Activated CD4-positive, CD25-positive, alpha-beta regulatory T cell (primary cell): ENCODE results near the gene GJB6.

Source experiments
- DNase-seq, 4 experiments: peaks; one replicate each; lab custom pipeline; 2025; lab: John Stamatoyannopoulos, UW

Gene GJB6

DNA sequence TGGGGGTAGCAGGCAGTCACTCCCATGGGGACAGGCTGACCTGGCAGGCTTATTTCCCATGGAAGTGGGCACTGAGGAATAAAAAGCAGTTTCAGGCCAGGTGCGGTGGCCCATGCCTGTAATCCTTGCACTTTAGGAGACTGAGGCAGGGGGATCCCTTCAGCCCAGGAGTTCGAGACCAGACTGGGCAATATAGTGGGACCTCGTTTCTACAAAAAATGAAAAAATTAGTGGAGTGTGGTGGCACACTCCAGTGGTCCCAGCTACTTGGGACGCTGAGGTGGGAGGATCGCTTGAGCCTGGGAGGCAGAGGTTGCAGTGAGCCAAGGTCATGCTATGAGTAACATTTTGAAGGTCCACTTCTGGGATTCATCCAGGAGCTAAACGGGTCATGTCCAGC lies 45.3 kb downstream of the GJB6 start:
- DNase-seq = no peak

DNA sequence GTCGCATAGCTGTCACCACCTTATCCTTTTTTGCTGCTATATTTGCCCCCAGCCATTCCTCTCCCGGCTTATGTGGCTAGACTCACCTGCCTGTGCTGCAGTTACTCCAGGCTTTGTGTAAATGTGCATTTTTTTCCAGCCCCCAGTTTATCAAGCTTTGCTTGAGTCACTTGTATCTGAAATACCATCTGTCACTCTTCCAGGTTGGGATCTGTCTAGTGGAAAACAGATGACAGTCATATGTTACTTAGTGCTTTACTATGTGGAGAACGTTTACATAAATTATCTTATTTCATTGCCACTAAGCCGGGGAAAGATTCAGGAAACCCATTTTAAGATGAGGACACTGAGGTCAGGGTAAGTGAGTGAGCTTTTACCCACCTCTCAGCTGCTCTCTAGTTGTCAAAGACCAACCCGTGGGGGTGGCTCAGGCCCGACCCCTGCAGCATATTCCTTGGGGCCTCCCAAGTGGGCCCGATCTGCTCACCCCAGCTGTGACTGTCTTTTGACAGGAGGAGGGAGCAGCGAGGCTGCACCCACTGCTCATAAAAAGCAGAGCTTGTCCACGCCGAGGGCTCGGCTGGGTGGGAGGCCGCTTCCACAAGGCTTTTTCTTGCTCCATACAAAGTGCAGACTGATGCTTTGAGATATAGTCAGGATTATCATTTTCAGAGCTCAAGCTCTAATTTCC lies 46.6 kb downstream of the GJB6 start:
- no peak for DNase-seq

DNA sequence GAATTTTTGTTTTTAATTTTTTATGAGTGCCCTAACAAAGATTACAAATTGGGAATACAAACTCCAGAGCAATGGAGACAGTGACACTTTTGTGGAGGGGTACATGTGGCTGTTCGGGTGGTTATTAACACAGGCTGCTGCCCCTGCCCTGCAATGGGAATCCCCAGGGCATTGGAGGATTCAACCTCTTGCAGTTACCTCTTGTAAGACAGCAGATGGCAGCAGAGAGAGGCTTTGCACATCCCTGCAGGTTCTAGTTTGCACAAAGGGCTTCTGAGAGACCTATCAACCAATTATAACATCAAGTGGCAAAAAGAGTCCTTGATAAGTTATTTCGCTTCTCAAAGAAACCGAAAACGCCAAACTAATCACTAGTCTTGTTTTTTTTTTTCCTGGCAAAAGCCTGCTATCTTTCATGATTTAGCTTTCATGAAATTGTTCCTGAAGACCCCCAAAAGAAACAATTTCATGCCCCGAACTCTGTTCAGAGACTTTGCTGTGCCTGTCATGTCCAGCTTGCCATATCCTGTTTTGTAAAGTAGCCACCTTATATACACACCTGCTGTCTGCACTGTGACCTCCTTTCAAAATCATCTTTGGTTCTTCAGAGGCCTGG lies 49.8 kb downstream of the GJB6 start:
- DNase-seq = no peak

DNA sequence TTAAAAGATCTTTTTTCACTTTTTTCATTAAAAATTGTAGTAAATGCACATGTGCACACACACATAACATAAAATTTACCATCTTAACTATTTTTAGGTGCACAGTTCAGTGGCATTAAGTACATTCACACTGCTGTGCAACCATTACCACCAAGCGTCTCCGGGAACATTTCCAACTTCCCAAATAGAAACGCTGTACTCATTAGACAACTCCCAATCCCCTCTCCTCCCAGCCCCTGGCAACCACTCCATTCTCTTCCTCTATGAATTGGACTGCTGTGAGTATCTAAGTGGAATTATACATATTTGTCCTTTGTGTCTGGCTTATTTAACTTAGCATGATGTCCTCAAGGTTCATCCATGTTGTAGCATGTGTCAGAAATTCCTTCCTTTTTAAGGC lies 50.9 kb downstream of the GJB6 start:
- no peak for DNase-seq

DNA sequence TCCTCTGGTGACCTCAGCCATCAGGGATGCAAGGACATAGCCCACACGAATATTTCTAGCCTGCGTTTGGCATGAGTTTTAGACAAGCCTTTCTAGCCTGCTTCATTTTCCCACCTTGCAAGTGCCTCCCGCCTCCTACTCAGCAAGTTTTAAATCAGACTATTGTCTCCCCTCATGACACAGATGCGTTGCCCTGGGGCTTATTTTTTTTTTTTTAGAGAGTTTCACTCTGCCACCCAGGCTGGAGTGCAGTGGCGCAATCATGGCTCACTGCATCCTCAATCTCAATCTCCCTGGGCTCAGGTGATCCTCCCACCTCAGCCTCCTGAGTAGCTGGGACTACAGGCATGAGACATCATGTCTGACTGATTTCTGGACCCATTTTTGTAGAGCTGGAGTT lies 54.0 kb downstream of the GJB6 start:
- no peak for DNase-seq

DNA sequence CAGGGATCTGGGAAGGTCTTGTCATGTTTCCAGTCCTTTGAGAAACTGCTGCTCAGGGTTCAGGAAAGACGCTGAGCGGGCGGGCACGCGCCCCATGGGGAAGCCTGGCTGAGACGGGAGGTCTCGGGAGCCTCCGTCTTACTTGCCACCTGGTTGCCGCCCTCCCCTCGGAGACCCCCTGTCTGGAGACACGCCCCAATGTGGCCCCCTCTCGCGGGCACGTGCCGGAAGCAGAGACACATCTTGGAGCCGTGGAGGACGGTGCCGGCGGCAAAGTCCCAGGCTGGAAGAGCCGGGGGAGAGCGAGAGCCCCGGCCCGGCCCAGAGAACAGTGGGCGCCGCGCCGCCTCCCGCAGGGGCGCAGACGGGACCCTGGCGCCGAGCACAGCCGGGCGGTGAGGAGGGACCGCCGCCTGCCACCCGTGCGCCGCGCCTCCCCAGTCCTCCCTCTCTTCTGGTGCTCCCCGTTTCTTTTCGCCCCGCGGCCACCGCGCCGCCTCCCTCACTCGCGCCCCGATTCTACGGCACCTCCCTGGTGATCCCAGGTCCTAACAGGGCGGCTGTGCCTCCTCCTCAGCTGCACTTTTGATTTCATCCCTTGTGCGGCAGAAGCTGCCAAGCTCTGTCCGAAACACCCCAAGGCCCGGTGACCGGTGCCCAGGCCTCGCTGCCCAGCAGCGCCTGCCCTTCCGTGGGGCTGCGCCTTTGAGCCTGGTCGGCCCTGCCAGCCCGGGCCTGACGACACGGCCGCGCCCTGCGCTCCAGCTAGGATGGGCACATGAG lies 54.9 kb downstream of the GJB6 start:
- no peak for DNase-seq

DNA sequence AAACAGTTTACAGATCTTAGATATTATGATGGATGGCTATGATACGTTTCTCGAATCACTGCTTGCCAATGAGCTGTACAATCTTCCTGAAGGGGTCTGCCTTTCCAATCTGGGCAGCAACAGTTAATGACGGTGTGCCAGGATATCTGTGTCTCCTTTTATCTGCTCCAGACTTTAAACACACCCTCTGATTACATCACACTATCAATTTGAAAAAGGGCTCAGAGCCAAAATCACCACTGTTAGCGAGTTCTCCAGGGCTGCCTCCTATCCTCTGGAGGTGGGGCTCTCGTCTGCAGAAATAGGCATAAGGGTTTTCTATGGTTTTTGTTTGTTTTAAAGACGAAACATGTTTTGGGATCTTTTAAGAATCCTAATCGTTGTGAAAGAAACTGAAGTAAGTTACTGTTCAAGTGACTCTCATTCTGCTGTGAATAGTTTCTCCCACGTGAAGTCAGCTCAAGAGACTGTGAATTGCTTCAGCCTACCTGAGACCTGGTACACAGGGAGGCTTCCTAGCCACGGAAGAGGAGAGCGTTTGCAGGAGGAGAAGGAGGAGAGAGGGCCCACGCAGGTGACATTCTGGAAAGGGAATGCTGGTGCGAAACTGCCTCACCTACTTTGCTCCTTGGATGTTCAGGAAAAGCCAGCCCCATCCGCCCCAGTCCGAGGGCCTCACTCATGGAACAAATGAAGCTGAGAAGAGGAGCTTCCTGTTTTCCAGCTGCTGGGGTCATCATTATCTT lies 56.0 kb downstream of the GJB6 start:
- no peak for DNase-seq

DNA sequence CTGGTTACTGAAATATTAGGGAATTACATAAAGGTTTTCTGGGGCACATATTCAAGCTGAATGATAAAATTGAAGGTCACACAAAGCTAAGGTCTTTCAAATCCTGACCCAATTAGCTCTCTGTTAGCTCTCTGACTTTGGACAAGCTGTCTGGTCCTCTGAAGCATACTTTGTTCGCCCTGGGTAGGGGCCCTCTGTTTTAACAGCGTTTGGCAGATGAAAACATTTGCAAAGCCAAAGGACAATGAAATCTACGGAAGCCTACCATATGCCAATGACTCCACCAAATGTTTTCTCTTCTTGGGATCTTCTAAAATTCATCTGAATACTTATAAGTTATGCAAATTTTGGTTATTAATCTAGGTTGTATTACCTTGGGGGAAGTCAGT lies 56.7 kb downstream of the GJB6 start:
- no peak for DNase-seq

DNA sequence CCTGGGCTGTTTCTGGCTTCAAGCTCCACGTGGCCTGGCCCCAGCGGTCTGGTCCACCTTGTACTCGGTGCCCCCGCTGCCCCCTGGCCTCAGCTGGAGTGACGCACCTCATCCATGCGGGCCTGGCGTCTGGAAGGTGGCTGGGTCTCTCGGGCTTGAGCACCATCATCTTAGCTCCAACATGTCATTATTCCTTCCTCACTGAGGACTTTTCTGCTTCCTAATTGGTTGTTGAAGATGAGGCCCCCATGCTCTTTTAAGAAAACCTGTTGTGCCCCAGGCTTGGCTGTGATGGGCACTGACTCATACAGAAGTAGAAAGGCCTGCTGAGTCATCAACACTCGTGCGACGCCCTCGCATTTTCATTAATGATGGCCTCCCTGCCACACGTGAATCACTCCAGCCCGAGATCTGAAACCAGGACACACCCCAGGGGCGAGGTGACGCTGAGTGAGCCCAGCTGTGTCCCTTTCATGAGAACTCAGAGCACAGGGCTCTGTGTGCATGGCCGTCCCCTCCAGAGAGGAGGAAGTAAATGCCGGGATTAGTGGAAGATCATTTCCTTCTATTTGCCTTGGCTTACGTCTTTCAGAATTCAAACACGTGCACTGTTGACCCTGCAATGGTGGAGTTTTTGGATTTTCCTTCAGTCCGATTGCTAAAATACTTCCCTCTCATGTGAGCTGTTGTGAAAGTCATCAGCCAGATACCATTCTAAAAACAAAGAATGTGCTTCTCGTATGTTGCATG lies 57.3 kb downstream of the GJB6 start:
- DNase-seq = peak; percentile 23 to 72 (median 39)

DNA sequence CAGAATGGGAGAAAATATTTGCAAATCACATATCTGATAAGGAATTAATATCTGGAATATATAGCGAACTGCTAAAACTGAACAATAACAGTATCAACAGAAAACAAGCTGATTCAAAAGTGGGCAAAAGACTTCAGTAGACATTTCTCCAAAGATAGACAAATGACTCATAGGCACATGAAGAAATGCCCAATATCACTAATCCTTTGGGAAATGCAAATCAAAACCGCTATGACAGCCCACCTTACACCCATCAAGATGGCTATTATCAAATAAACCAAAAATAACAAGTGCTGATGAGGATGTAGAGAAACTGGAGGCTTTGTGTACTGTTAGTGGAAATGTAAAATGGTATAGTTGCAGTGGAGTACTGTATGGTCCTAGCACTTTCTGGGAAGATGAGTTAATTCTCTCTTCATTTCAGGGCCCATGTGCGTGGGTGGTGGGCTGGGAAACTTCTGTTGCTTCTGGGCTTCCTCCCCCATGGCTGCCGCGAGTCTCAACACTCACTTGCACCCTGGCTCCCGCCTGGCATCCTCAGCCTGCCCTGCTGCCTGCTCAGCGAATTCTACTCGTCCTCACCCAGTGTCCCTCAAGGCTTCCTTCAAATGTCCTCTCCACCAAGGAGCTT lies 58.9 kb downstream of the GJB6 start:
- no peak for DNase-seq
